Hematopoietic multipotent progenitor cell treated with erythropoietin and hydrocortisone succinate and interleukin-3 and kit ligand, for 4 days (in vitro differentiated cells): ENCODE results near the gene TMEM62.
"Not testable (repeated sequence)": the region's sequence is repeated elsewhere in the genome, so short reads cannot be mapped to it uniquely, and the experiment has no call there.

Source experiments
- DNase-seq: peaks from one replicate; pipeline ENCODE4 v3.0.0-alpha.2; 2015

TMEM62 gene

GRCh38 chr15:43184407-43185124 lies 51.2 kb downstream of the TMEM62 start:
- DNase-seq: peak; percentile 46

- DNase-seq: peak; percentile 99
These were observed 52.0 kb downstream of the TMEM62 start, which contains the start of gene CCNDBP1 for GRCh38 chr15:43185157-43186002. Gene CCNDBP1 (plus strand): TSS chr15:43185403. CDS start chr15:43185499, 96 bp downstream.

GRCh38 chr15:43186003-43186353 lies 52.6 kb downstream of the TMEM62 start:
- no peak for DNase-seq

- DNase-seq: peak; percentile 90
These were observed 54.3 kb downstream of the TMEM62 start for GRCh38 chr15:43187544-43188155.

GRCh38 chr15:43189296-43189695 lies 55.9 kb downstream of the TMEM62 start:
- DNase-seq: no peak

- no peak for DNase-seq
These were observed 56.8 kb downstream of the TMEM62 start for GRCh38 chr15:43190178-43190577.

GRCh38 chr15:43193710-43194109 lies 60.3 kb downstream of the TMEM62 start:
- DNase-seq: no peak

GRCh38 chr15:43194795-43195194 lies 61.4 kb downstream of the TMEM62 start:
- no peak for DNase-seq

GRCh38 chr15:43196760-43197548 lies 63.6 kb downstream of the TMEM62 start:
- DNase-seq: no peak

- peak; percentile 32 for DNase-seq
These were observed 64.4 kb downstream of the TMEM62 start for GRCh38 chr15:43197773-43198172.

- DNase-seq: not testable (repeated sequence)
These were observed 65.2 kb downstream of the TMEM62 start for GRCh38 chr15:43198556-43198955.

GRCh38 chr15:43198992-43199391 lies 65.6 kb downstream of the TMEM62 start:
- DNase-seq: no peak

GRCh38 chr15:43199945-43200488 lies 66.6 kb downstream of the TMEM62 start:
- no peak for DNase-seq

- DNase-seq: peak; percentile 82
These were observed 70.9 kb downstream of the TMEM62 start for GRCh38 chr15:43204016-43204901.

- DNase-seq: no peak
These were observed 72.7 kb downstream of the TMEM62 start for GRCh38 chr15:43206054-43206453.

- no peak for DNase-seq
These were observed 73.6 kb downstream of the TMEM62 start for GRCh38 chr15:43207024-43207423.

GRCh38 chr15:43208052-43209002 lies 74.9 kb downstream of the TMEM62 start:
- DNase-seq: no peak

- peak; percentile 63 for DNase-seq
These were observed 75.9 kb downstream of the TMEM62 start for GRCh38 chr15:43209059-43209824.

- no peak for DNase-seq
These were observed 76.9 kb downstream of the TMEM62 start for GRCh38 chr15:43210172-43210745.
